GM12878 (cell line): ENCODE data around the gene ATF7.

Experiments
- ETV6 ChIP-seq, 2 experiments: fragments of 450-650 bp in 1 of 2; IDR thresholded peaks in 1 of 2; conservative IDR thresholded peaks in 1 of 2; 2 replicates each; pipeline ENCODE4 v1.6.1; 2014; ENCODE audit warnings: antibody characterized with exemption in 1 of 2, borderline replicate concordance in 1 of 2, low read depth in 1 of 2, mild to moderate bottlenecking in 1 of 2, moderate library complexity in 1 of 2
- FOXK2 ChIP-seq: fragments of 450-650 bp; IDR thresholded peaks from 2 replicates; pipeline ENCODE4 v1.6.1; 2017; ENCODE audit warnings: mild to moderate bottlenecking, moderate library complexity
- FOXM1 ChIP-seq: IDR thresholded peaks from 2 replicates; pipeline ENCODE4 v1.6.1; 2012; ENCODE audit warnings: low read depth, mild to moderate bottlenecking, inconsistent platforms, low read length, moderate library complexity
- KDM1A ChIP-seq: fragments of 200-600 bp; sonication (generic); IDR thresholded peaks from 2 replicates; pipeline ENCODE4 v1.6.1; 2016; ENCODE audit warnings: borderline replicate concordance
- MTA3 ChIP-seq: IDR thresholded peaks from 2 replicates; pipeline ENCODE4 v1.6.1; 2012; ENCODE audit warnings: low read length, inconsistent platforms, borderline replicate concordance
- POLR2A ChIP-seq: IDR thresholded peaks from 2 replicates; pipeline ENCODE4 v1.6.1; 2011; ENCODE audit warnings: low read depth, mild to moderate bottlenecking, low read length
- SIN3A ChIP-seq: IDR thresholded peaks from 2 replicates; pipeline ENCODE4 v1.6.1; 2012; ENCODE audit warnings: low read depth, low read length, improper control_type of control experiment
- SRF ChIP-seq, 2 experiments: IDR thresholded peaks; 2 replicates each; pipeline ENCODE4 v1.6.1; 2011; ENCODE audit warnings: low read depth in 2 of 2, low read length in 2 of 2, mild to moderate bottlenecking in 1 of 2, moderate library complexity in 1 of 2
- TAF1 ChIP-seq: IDR thresholded peaks from 2 replicates; pipeline ENCODE4 v1.6.1; 2011; ENCODE audit warnings: mild to moderate bottlenecking, low read depth, low read length, borderline replicate concordance
- YBX1 ChIP-seq: fragments of 450-650 bp; IDR thresholded peaks from 2 replicates; pipeline ENCODE4 v1.6.1; 2016; ENCODE audit warnings: antibody characterized with exemption
- ZNF274 ChIP-seq: IDR thresholded peaks from one replicate; pipeline ENCODE4 v1.8.0; 2011; ENCODE audit not compliant: insufficient read length, insufficient read depth
- TF ChIP-seq, protein P1 (sequence below): IDR thresholded peaks from 2 replicates; pipeline ENCODE4 v1.6.1; 2011; ENCODE audit warnings: borderline replicate concordance, low read depth, mild to moderate bottlenecking, moderate library complexity, low read length; ENCODE audit not compliant: insufficient read depth, poor library complexity, severe bottlenecking
- TF ChIP-seq, protein P2 (sequence below), 3 experiments: IDR thresholded peaks in 2 of 3; conservative IDR thresholded peaks in 1 of 3; 2 replicates each; pipeline ENCODE4 v1.5.1; 2011; ENCODE audit warnings: low read depth in 3 of 3, low read length in 3 of 3, mild to moderate bottlenecking in 3 of 3, control low read depth in 2 of 3, moderate library complexity in 2 of 3, inconsistent platforms in 1 of 3, mixed read lengths in 1 of 3; ENCODE audit not compliant: control insufficient read depth in 2 of 3, insufficient read depth in 1 of 3; ENCODE audit errors: extremely low read depth in 1 of 3

DNA sequence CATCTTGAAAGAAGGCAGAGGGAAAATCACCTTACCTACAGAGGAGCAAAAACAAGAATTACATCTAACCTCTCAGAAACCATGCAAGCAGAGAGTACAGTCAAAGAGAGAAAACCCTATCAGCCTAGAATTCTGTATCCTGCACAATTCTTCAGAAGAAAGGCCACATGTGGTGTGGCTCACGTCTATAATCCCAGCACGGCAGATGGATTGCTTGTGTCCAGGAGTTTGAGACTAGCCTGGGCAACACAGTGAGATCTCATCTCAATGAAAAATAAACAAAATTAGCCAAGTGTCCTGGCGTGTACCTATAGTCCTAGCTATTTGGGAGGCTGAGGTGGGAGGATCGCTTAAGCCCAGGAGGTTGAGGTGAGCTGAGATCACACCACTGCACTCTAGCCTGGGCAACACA lies 48.2 kb downstream of the ATF7 start:
- no peak for TF ChIP-seq YBX1
- no peak for TF ChIP-seq FOXM1
- no peak for TF ChIP-seq POLR2A
- no peak for TF ChIP-seq KDM1A
- 0 out of 4 replicates have a peak, but pooled peaks of 1 of the 2 experiments have one; percentile 20 for TF ChIP-seq ETV6 (conservative IDR thresholded peaks at IDR 0.05 in 1 of 2, IDR thresholded peaks at IDR 0.05 in 1 of 2; ENCODE audit: borderline replicate concordance in 1 of 2, low read depth in 1 of 2)
- TF ChIP-seq, protein P1, sequence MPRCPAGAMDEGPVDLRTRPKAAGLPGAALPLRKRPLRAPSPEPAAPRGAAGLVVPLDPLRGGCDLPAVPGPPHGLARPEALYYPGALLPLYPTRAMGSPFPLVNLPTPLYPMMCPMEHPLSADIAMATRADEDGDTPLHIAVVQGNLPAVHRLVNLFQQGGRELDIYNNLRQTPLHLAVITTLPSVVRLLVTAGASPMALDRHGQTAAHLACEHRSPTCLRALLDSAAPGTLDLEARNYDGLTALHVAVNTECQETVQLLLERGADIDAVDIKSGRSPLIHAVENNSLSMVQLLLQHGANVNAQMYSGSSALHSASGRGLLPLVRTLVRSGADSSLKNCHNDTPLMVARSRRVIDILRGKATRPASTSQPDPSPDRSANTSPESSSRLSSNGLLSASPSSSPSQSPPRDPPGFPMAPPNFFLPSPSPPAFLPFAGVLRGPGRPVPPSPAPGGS, result no peak
- no peak for TF ChIP-seq FOXK2
- 0 out of 2 replicates have a peak, but pooled peaks have one; percentile 36 for TF ChIP-seq MTA3
- no peak for TF ChIP-seq SIN3A
- no peak for TF ChIP-seq TAF1
- TF ChIP-seq, protein P2, sequence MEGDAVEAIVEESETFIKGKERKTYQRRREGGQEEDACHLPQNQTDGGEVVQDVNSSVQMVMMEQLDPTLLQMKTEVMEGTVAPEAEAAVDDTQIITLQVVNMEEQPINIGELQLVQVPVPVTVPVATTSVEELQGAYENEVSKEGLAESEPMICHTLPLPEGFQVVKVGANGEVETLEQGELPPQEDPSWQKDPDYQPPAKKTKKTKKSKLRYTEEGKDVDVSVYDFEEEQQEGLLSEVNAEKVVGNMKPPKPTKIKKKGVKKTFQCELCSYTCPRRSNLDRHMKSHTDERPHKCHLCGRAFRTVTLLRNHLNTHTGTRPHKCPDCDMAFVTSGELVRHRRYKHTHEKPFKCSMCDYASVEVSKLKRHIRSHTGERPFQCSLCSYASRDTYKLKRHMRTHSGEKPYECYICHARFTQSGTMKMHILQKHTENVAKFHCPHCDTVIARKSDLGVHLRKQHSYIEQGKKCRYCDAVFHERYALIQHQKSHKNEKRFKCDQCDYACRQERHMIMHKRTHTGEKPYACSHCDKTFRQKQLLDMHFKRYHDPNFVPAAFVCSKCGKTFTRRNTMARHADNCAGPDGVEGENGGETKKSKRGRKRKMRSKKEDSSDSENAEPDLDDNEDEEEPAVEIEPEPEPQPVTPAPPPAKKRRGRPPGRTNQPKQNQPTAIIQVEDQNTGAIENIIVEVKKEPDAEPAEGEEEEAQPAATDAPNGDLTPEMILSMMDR (IDR thresholded peaks at IDR 0.05 in 2 of 3, conservative IDR thresholded peaks at IDR 0.05 in 1 of 3; ENCODE audit: control insufficient read depth in 2 of 3, extremely low read depth in 1 of 3, insufficient read depth in 1 of 3, low read depth in 3 of 3, low read length in 3 of 3), result no peak
- no peak for TF ChIP-seq ZNF274
- no peak for TF ChIP-seq SRF (IDR thresholded peaks at IDR 0.05; ENCODE audit: low read depth in 2 of 2, low read length in 2 of 2)
